ENCODE measurements around the gene CD69.
A peak's percentile ranks its signal among the peaks of the same experiment; 100 is the strongest.

- peak; percentile 46 for TF ChIP-seq CTCF (IDR thresholded peaks at IDR 0.05; ENCODE audit: low read depth, low read length, missing input control)
- no peak for TF ChIP-seq REST (IDR thresholded peaks at IDR 0.05)
- no peak for TF ChIP-seq MAX (IDR thresholded peaks at IDR 0.05)
- no peak for TF ChIP-seq YY1 (IDR thresholded peaks at IDR 0.05)
- no peak for TF ChIP-seq JUND (IDR thresholded peaks at IDR 0.05)
- TF ChIP-seq ATF3 (IDR thresholded peaks at IDR 0.05) = no peak
- no peak for TF ChIP-seq GABPA (IDR thresholded peaks at IDR 0.05 in 1 of 2, conservative IDR thresholded peaks at IDR 0.05 in 1 of 2)
- no peak for TF ChIP-seq FOXA2 (IDR thresholded peaks at IDR 0.05)
Measured at GRCh38 chr12:9751204-9752144, 9.2 kb downstream of the CD69 start.
